Lower lobe of right lung (tissue), 2 donors: ENCODE data around the gene NOXO1. TPM values are rescaled to one million over a fixed set of nuclear protein-coding genes. Genes with fewer than 3 reads are reported as not detected.

Source experiments
- ATAC-seq, 2 donors: fragments of 200-7000 bp; cut with Tn5 transposase; one replicate each; pipeline ENCODE4 v1.9.1; 2020 to 2022; ENCODE audit warnings: mild to moderate bottlenecking in 2 of 2, moderate library complexity in 2 of 2
- DNase-seq: peaks from one replicate; pipeline ENCODE4 v3.0.0-alpha.2; 2020
- H3K27ac ChIP-seq: fragments of 200-600 bp; one replicate; pipeline ENCODE4 v1.8.0; 2022
- H3K27me3 ChIP-seq: fragments of 200-600 bp; one replicate; pipeline ENCODE4 v1.8.0; 2022; ENCODE audit warnings: low read depth
- H3K36me3 ChIP-seq: fragments of 200-600 bp; one replicate; pipeline ENCODE4 v1.8.0; 2022; ENCODE audit warnings: mild to moderate bottlenecking
- H3K4me1 ChIP-seq: fragments of 200-600 bp; one replicate; pipeline ENCODE4 v1.8.0; 2022
- H3K4me3 ChIP-seq: fragments of 200-600 bp; one replicate; pipeline ENCODE4 v1.8.0; 2022; ENCODE audit warnings: mild to moderate bottlenecking
- H3K9me3 ChIP-seq: fragments of 200-600 bp; one replicate; pipeline ENCODE4 v1.8.0; 2022
- intact Hi-C: fragments of 100-400 bp; cut with DNase I; formaldehyde crosslinking; loops from one replicate; pipeline ENCODE4 v1.11.0; 2022
- total RNA-seq: library from RNA; stranded (reverse); fragmentation: NEBNext Ultra II Directional; extraction: Animal tissue kit (Norgen Biotek cat#: 25700); gene quantifications from one replicate; pipeline ENCODE4 v1.2.1, GENCODE V29; 2021
- TF ChIP-seq, protein P1 (sequence below): fragments of 200-600 bp; IDR thresholded peaks from one replicate; pipeline ENCODE4 v1.8.0; 2022; ENCODE audit warnings: antibody characterized with exemption, mild to moderate bottlenecking
- donor health status: DM: no; HTN: yes; CAD: no; lungs with severe emphysema.

Gene NOXO1
- total RNA-seq, 1 donor from 2014 or later = 1.7 TPM

GRCh38 chr16:1950559-1950958 lies 30.7 kb downstream of the NOXO1 start:
- Histone ChIP-seq H3K36me3 (no peaks in the 10 kb centered on the region), H3K4me1 (no peaks in the 10 kb centered on the region)

DNA sequence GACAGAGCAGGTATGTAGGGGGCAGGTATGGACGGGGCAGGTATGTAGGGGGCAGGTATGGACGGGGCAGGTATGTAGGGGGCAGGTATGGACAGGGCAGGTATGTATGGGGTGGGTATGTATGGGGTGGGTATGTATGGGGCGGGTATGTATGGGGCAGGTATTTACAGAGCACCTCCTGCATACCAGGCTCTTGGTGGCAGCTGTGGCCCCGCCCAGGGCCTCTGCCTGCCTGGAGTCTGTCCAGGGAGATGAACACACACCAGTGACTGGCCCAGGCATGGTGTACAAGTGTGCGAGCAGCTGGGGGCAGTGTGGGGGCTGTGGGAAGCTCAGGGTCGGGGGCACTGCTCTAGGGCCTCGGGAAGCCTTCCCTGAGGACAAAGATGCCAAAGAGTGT lies 31.2 kb downstream of the NOXO1 start:
- no peaks in the 10 kb centered on the region for H3K27me3 ChIP-seq
- H3K4me3 ChIP-seq = no peak overlapping the region
- H3K4me1 ChIP-seq = no peaks in the 10 kb centered on the region
- H3K27ac ChIP-seq = no peak overlapping the region
- TF ChIP-seq, protein P1, sequence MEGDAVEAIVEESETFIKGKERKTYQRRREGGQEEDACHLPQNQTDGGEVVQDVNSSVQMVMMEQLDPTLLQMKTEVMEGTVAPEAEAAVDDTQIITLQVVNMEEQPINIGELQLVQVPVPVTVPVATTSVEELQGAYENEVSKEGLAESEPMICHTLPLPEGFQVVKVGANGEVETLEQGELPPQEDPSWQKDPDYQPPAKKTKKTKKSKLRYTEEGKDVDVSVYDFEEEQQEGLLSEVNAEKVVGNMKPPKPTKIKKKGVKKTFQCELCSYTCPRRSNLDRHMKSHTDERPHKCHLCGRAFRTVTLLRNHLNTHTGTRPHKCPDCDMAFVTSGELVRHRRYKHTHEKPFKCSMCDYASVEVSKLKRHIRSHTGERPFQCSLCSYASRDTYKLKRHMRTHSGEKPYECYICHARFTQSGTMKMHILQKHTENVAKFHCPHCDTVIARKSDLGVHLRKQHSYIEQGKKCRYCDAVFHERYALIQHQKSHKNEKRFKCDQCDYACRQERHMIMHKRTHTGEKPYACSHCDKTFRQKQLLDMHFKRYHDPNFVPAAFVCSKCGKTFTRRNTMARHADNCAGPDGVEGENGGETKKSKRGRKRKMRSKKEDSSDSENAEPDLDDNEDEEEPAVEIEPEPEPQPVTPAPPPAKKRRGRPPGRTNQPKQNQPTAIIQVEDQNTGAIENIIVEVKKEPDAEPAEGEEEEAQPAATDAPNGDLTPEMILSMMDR = no peak
- ATAC-seq = no peak
- H3K36me3 ChIP-seq = no peaks in the 10 kb centered on the region
- peak; percentile 32 for DNase-seq
- intact Hi-C loops = no loop called here
- no peaks in the 10 kb centered on the region for H3K9me3 ChIP-seq

More at GRCh38 chr16:1950559-1950958, 30.7 kb downstream of the NOXO1 start:
- no peaks in the 10 kb centered on the region for H3K27me3 ChIP-seq
- intact Hi-C loops = no loop called here
- H3K9me3 ChIP-seq = no peaks in the 10 kb centered on the region
- TF ChIP-seq, protein P1 = no peak
- H3K4me3 ChIP-seq = no peak overlapping the region
- ATAC-seq (no peak), DNase-seq (peak; percentile 20)
- H3K27ac ChIP-seq = no peak overlapping the region

GRCh38 chr16:1949507-1949906 lies 31.8 kb downstream of the NOXO1 start:
- TF ChIP-seq, protein P1 = no peak
- no peaks in the 10 kb centered on the region for H3K4me1 ChIP-seq
- ATAC-seq (no peak), DNase-seq (peak; percentile 20)
- H3K9me3 ChIP-seq = no peaks in the 10 kb centered on the region
- H3K27me3 ChIP-seq = no peaks in the 10 kb centered on the region
- H3K4me3 ChIP-seq = no peak overlapping the region
- intact Hi-C loops = no loop called here
- H3K27ac ChIP-seq = no peak overlapping the region
- H3K36me3 ChIP-seq = no peaks in the 10 kb centered on the region

- intact Hi-C loops = no loop called here
- peaks cover 3% of the 10 kb centered on the region for H3K4me1 ChIP-seq
- ATAC-seq = no peak
These were observed 33.9 kb downstream of the NOXO1 start for GRCh38 chr16:1947369-1947670.

DNA sequence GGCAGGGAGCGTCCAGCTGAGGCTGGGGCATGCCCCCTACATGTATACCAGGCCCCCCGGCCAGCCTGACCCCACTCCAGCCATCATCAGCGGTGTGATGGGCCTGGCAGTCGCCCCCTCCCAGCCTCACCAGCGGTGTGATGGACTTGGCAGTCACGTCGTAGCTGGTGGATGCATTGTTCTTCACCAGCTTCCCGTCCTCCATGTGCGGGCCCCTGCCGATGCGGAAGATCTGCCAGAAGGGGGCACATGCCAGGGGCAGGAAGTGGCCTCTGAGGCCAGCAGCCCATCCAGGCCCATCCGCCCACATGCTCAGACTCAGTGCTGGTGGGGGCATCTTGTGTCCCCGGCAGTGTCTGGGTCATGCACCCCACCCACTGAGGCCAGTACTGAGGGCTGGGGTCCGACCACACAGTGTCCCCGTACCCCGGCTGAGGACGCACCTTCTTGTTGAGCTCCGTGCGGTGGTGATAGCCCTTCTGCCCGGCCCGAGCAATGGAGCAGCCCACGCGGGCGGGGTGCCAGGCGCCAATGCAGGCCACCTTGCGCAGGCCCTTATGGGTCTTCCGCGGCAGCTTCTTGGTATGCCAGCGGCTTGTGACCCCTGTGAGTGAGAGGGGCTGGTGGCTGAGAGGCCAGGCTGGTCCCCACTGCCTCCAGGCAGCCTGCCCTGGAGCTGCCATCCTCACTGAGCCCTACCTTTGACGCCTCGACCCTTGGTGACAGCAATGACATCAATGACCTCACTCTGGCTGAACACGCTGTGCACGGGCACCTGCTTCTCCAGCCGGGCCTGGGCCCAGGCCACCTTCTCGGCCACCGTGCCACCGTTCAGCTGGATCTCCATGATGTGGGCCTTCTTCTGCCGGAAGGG lies 34.5 kb downstream of the NOXO1 start:
- Histone ChIP-seq H3K9me3 (no peaks in the 10 kb centered on the region), H3K4me1 (peaks cover 9% of the 10 kb centered on the region), H3K27ac (no peak overlapping the region), H3K4me3 (no peak overlapping the region), H3K27me3 (no peaks in the 10 kb centered on the region), H3K36me3 (no peaks in the 10 kb centered on the region)
- peak; percentile 40 for DNase-seq
- TF ChIP-seq, protein P1 = no peak
- ATAC-seq = no peak
- intact Hi-C loops = no loop called here

More at GRCh38 chr16:1947369-1947670, 33.9 kb downstream of the NOXO1 start:
- TF ChIP-seq, protein P1 = no peak
- Histone ChIP-seq H3K9me3 (no peaks in the 10 kb centered on the region), H3K4me3 (no peak overlapping the region), H3K27me3 (no peaks in the 10 kb centered on the region), H3K36me3 (no peaks in the 10 kb centered on the region), H3K27ac (no peak overlapping the region)
- peak; percentile 31 for DNase-seq
